ENCODE measurements around the gene CTNND2.

Gene CTNND2

GRCh38 chr5:11064763-11065450 lies 839.3 kb downstream of the CTNND2 start:
- Mint-ChIP-seq H3K9me3 (peaks cover 9 to 11% of the 10 kb centered on the region in 2 donors), H3K27me3 (no peaks in the 10 kb centered on the region), H3K4me3 (no peak overlapping the region), H3K4me1 (no peaks in the 10 kb centered on the region), H3K27ac (no peak overlapping the region)
- ATAC-seq (no peak), DNase-seq (no peak)

GRCh38 chr5:11062397-11062796 lies 841.8 kb downstream of the CTNND2 start:
- H3K4me1 Mint-ChIP-seq: no peaks in the 10 kb centered on the region
- peaks cover 5 to 19% of the 10 kb centered on the region in 2 donors for H3K9me3 Mint-ChIP-seq
- ATAC-seq (no peak), DNase-seq (no peak)
- H3K27me3 Mint-ChIP-seq: peaks cover 8% of the 10 kb centered on the region
- no peak overlapping the region for H3K27ac Mint-ChIP-seq
- no peak overlapping the region for H3K4me3 Mint-ChIP-seq

- H3K27me3 Mint-ChIP-seq: peaks cover 18% of the 10 kb centered on the region
- no peaks in the 10 kb centered on the region for H3K4me1 Mint-ChIP-seq
- peaks cover 6 to 23% of the 10 kb centered on the region in 2 donors for H3K9me3 Mint-ChIP-seq
- DNase-seq (no peak), ATAC-seq (no peak)
- no peak overlapping the region for H3K27ac Mint-ChIP-seq
- no peak overlapping the region for H3K4me3 Mint-ChIP-seq
These were observed 847.7 kb downstream of the CTNND2 start for GRCh38 chr5:11056560-11056959.

GRCh38 chr5:11054014-11054413 lies 850.2 kb downstream of the CTNND2 start:
- Mint-ChIP-seq H3K4me3 (no peak overlapping the region), H3K9me3 (peaks cover 6 to 17% of the 10 kb centered on the region in 2 donors)

GRCh38 chr5:11052871-11053270 lies 851.4 kb downstream of the CTNND2 start:
- DNase-seq (no peak), ATAC-seq (no peak)
- H3K4me1 Mint-ChIP-seq: no peaks in the 10 kb centered on the region
- peaks cover 10% of the 10 kb centered on the region for H3K27me3 Mint-ChIP-seq
- H3K4me3 Mint-ChIP-seq: no peak overlapping the region
- peaks cover 6 to 9% of the 10 kb centered on the region in 2 donors for H3K9me3 Mint-ChIP-seq
- no peak overlapping the region for H3K27ac Mint-ChIP-seq

More at GRCh38 chr5:11054014-11054413, 850.2 kb downstream of the CTNND2 start:
- H3K27me3 Mint-ChIP-seq: peaks cover 11% of the 10 kb centered on the region
- H3K4me1 Mint-ChIP-seq: no peaks in the 10 kb centered on the region
- ATAC-seq: no peak
- no peak overlapping the region for H3K27ac Mint-ChIP-seq
- DNase-seq: no peak

- ATAC-seq: no peak
- Mint-ChIP-seq H3K4me3 (no peak overlapping the region), H3K9me3 (no peaks in the 10 kb centered on the region), H3K27ac (no peak overlapping the region), H3K27me3 (peaks cover 15% of the 10 kb centered on the region), H3K4me1 (no peaks in the 10 kb centered on the region)
- DNase-seq: no peak
These were observed 853.5 kb downstream of the CTNND2 start for GRCh38 chr5:11050596-11051304.

- DNase-seq (no peak), ATAC-seq (peak; percentile 60)
- Mint-ChIP-seq H3K27ac (no peak overlapping the region), H3K9me3 (no peaks in the 10 kb centered on the region), H3K4me1 (no peaks in the 10 kb centered on the region), H3K4me3 (no peak overlapping the region), H3K27me3 (peaks cover 16% of the 10 kb centered on the region)
These were observed 855.5 kb downstream of the CTNND2 start for GRCh38 chr5:11048760-11049159.

GRCh38 chr5:11047625-11048024 lies 856.6 kb downstream of the CTNND2 start:
- H3K4me1 Mint-ChIP-seq: no peaks in the 10 kb centered on the region
- ATAC-seq (no peak), DNase-seq (no peak)
- no peak overlapping the region for H3K27ac Mint-ChIP-seq
- H3K9me3 Mint-ChIP-seq: no peaks in the 10 kb centered on the region
- peaks cover 14% of the 10 kb centered on the region for H3K27me3 Mint-ChIP-seq
- H3K4me3 Mint-ChIP-seq: no peak overlapping the region

GRCh38 chr5:11047030-11047429 lies 857.2 kb downstream of the CTNND2 start:
- DNase-seq (no peak), ATAC-seq (no peak)
- Mint-ChIP-seq H3K4me1 (no peaks in the 10 kb centered on the region), H3K4me3 (no peak overlapping the region), H3K27ac (peak overlapping the region in 1 of 2 donors; percentile 75), H3K9me3 (no peaks in the 10 kb centered on the region), H3K27me3 (peaks cover 11% of the 10 kb centered on the region)

GRCh38 chr5:11046160-11046559 lies 858.1 kb downstream of the CTNND2 start:
- no peak for DNase-seq
- H3K27ac Mint-ChIP-seq: no peak overlapping the region
- ATAC-seq: no peak
- H3K9me3 Mint-ChIP-seq: no peaks in the 10 kb centered on the region
- no peaks in the 10 kb centered on the region for H3K4me1 Mint-ChIP-seq
- no peak overlapping the region for H3K4me3 Mint-ChIP-seq
- peaks cover 13% of the 10 kb centered on the region for H3K27me3 Mint-ChIP-seq

- no peak overlapping the region for H3K4me3 Mint-ChIP-seq
- DNase-seq (no peak), ATAC-seq (no peak)
- H3K27ac Mint-ChIP-seq: no peak overlapping the region
- H3K9me3 Mint-ChIP-seq: no peaks in the 10 kb centered on the region
- peaks cover 13% of the 10 kb centered on the region for H3K27me3 Mint-ChIP-seq
- no peaks in the 10 kb centered on the region for H3K4me1 Mint-ChIP-seq
These were observed 858.8 kb downstream of the CTNND2 start for GRCh38 chr5:11045411-11045810.

- ATAC-seq: no peak
- H3K4me3 Mint-ChIP-seq: no peak overlapping the region
- no peak for DNase-seq
- H3K9me3 Mint-ChIP-seq: no peaks in the 10 kb centered on the region
- H3K27ac Mint-ChIP-seq: no peak overlapping the region
- no peaks in the 10 kb centered on the region for H3K4me1 Mint-ChIP-seq
- peaks cover 13% of the 10 kb centered on the region for H3K27me3 Mint-ChIP-seq
These were observed 859.7 kb downstream of the CTNND2 start for GRCh38 chr5:11044581-11044980.

- Mint-ChIP-seq H3K9me3 (no peaks in the 10 kb centered on the region), H3K4me1 (no peaks in the 10 kb centered on the region), H3K27ac (no peak overlapping the region), H3K27me3 (peaks cover 13% of the 10 kb centered on the region), H3K4me3 (no peak overlapping the region)
- DNase-seq (no peak), ATAC-seq (no peak)
These were observed 860.4 kb downstream of the CTNND2 start for GRCh38 chr5:11043881-11044280.

GRCh38 chr5:11040345-11040744 lies 863.9 kb downstream of the CTNND2 start:
- Mint-ChIP-seq H3K27ac (no peak overlapping the region), H3K4me3 (no peak overlapping the region), H3K9me3 (no peaks in the 10 kb centered on the region), H3K4me1 (no peaks in the 10 kb centered on the region), H3K27me3 (peaks cover 7% of the 10 kb centered on the region)
- DNase-seq (no peak), ATAC-seq (no peak)

GRCh38 chr5:11038772-11039171 lies 865.5 kb downstream of the CTNND2 start:
- DNase-seq: no peak
- Mint-ChIP-seq H3K27ac (no peak overlapping the region), H3K27me3 (peaks cover 7% of the 10 kb centered on the region), H3K4me3 (no peak overlapping the region), H3K4me1 (no peaks in the 10 kb centered on the region), H3K9me3 (no peaks in the 10 kb centered on the region)
- ATAC-seq: no peak

GRCh38 chr5:11037941-11038340 lies 866.3 kb downstream of the CTNND2 start:
- ATAC-seq (no peak), DNase-seq (no peak)
- no peak overlapping the region for H3K4me3 Mint-ChIP-seq
- no peaks in the 10 kb centered on the region for H3K4me1 Mint-ChIP-seq
- H3K9me3 Mint-ChIP-seq: no peaks in the 10 kb centered on the region
- peaks cover 7% of the 10 kb centered on the region for H3K27me3 Mint-ChIP-seq
- H3K27ac Mint-ChIP-seq: no peak overlapping the region

Data from stimulated activated naive CD8-positive, alpha-beta T cell treated with anti-CD3 and anti-CD28 coated beads, Interleukin-15, amount 100 ng/mL, for 72 hours (primary cell).